K562 (cell line): ENCODE measurements around the gene KRTAP10-12. TPM values are rescaled to one million over a fixed set of nuclear protein-coding genes. Genes with fewer than 3 reads are reported as not detected.
A peak's percentile ranks its signal among the peaks of the same experiment; 100 is the strongest.

ENCODE experiments used
- ATAC-seq: fragments of 200-7000 bp; cut with Tn5 transposase; 3 replicates; pipeline ENCODE4 v1.9.1; 2020; ENCODE audit warnings: moderate library complexity
- BruUV-seq: library from RNA; stranded (reverse); fragments of 400-500 nt; replicated peaks from 2 replicates; lab custom pipeline; 2021; lab: Mats Ljungman, UMichigan
- CTCF ChIA-PET: fragments of 300-600 bp; formaldehyde crosslinking; extraction: SDS; loops from one replicate; lab custom pipeline; 2021; ENCODE audit warnings: low intra/inter-chr PET ratio; lab: Yijun Ruan, JAX
- POLR2A ChIA-PET: fragments of 300-600, 350-650 bp; sonication (Branson Sonifier 250); formaldehyde crosslinking; extraction: SDS; loops from one replicate; lab custom pipeline; 2021; ENCODE audit warnings: antibody characterized with exemption, inconsistent platforms; lab: Yijun Ruan, JAX
- DNase-seq, 4 experiments: peaks; one replicate each; pipeline versions ENCODE4 v3.0.0 to v3.0.0-alpha.2; 2011 to 2018; ENCODE audit warnings: low spot score in 3 of 4, mixed read lengths in 3 of 4; ENCODE audit errors: extremely low read depth in 1 of 4
- FAIRE-seq: peaks from 2 replicates; lab custom pipeline; 2011; peaks lifted over from hg19 to GRCh38; lab: Jason Lieb, UNC
- H2AFZ ChIP-seq: 2 replicates; pipeline ENCODE4 v1.6.0; 2011; ENCODE audit warnings: low read depth, low read length, control low read depth, inconsistent platforms
- H3K27ac ChIP-seq: fragments of 200-600 bp; 3 replicates; pipeline ENCODE4 v1.8.0; 2011; ENCODE audit warnings: low read depth, mild to moderate bottlenecking, control low read depth, inconsistent platforms, low read length, moderate library complexity, mixed read lengths; ENCODE audit errors: extremely low read depth
- H3K27me3 ChIP-seq, 2 experiments: fragments of 300-600 bp in 1 of 2; 2 replicates in 1 of 2; 3 replicates in 1 of 2; pipeline versions ENCODE4 v1.6.0 to v1.8.0; 2011; ENCODE audit warnings: inconsistent platforms in 2 of 2, low read length in 2 of 2, mild to moderate bottlenecking in 1 of 2, mixed read lengths in 1 of 2, moderate library complexity in 1 of 2; ENCODE audit not compliant: control insufficient read depth in 2 of 2, insufficient read depth in 2 of 2
- H3K36me3 ChIP-seq: fragments of 300-600 bp; 3 replicates; pipeline ENCODE4 v1.8.0; 2011; ENCODE audit warnings: mild to moderate bottlenecking, low read length, inconsistent platforms; ENCODE audit not compliant: control insufficient read depth, insufficient read depth
- H3K4me1 ChIP-seq, 2 experiments: fragments of 200-600 bp in 1 of 2; replicated peaks in 1 of 2; 2 replicates in 1 of 2; 3 replicates in 1 of 2; pipeline versions ENCODE4 v1.5.1 to v1.8.0; 2011; ENCODE audit warnings: inconsistent platforms in 2 of 2, low read length in 2 of 2, mild to moderate bottlenecking in 1 of 2, mixed read lengths in 1 of 2, moderate library complexity in 1 of 2; ENCODE audit not compliant: control insufficient read depth in 2 of 2, insufficient read depth in 2 of 2
- H3K4me2 ChIP-seq: 2 replicates; pipeline ENCODE4 v1.6.1; 2011; ENCODE audit warnings: low read length, control low read depth, inconsistent platforms, mixed read lengths; ENCODE audit not compliant: insufficient read depth
- H3K4me3 ChIP-seq: fragments of 200-600 bp; sonication (generic), shearing (Covaris generic); 2 replicates; pipeline ENCODE4 v1.5.1; 2016; ENCODE audit warnings: control low read depth, inconsistent platforms
- H3K79me2 ChIP-seq: fragments of 200-600 bp; 3 replicates; pipeline ENCODE4 v1.8.0; 2011; ENCODE audit warnings: low read length, inconsistent platforms; ENCODE audit not compliant: control insufficient read depth, insufficient read depth
- H3K9ac ChIP-seq, 2 experiments: 2 replicates each; pipeline versions ENCODE4 v1.6.0 to v1.6.1; 2011; ENCODE audit warnings: low read depth in 2 of 2, low read length in 2 of 2, control low read depth in 1 of 2, inconsistent platforms in 1 of 2, mild to moderate bottlenecking in 1 of 2, mixed read lengths in 1 of 2; ENCODE audit not compliant: insufficient read depth in 1 of 2
- H3K9me1 ChIP-seq: one replicate; pipeline ENCODE4 v1.6.0; 2011; ENCODE audit warnings: inconsistent platforms, mild to moderate bottlenecking, low read length, moderate library complexity; ENCODE audit not compliant: control insufficient read depth, insufficient read depth
- H3K9me3 ChIP-seq: replicated peaks from 2 replicates; pipeline ENCODE4 v1.5.1; 2011; ENCODE audit warnings: low read depth, low read length, inconsistent platforms; ENCODE audit not compliant: control insufficient read depth, insufficient read depth
- H4K20me1 ChIP-seq: replicated peaks from 2 replicates; pipeline ENCODE4 v1.6.1; 2011; ENCODE audit warnings: low read length, inconsistent platforms, mixed read lengths; ENCODE audit not compliant: control insufficient read depth, insufficient read depth
- KLF10 ChIP-seq: fragments of 250-450 bp; sonication (Bioruptor Pico); IDR thresholded peaks from 2 replicates; pipeline ENCODE4 v1.6.1; 2021; ENCODE audit warnings: matching md5 sums
- MNT ChIP-seq, 2 experiments: fragments of 450-650 bp; conservative IDR thresholded peaks; 2 replicates each; pipeline ENCODE4 v1.6.1; 2017; ENCODE audit warnings: mild to moderate bottlenecking in 2 of 2, moderate library complexity in 2 of 2
- NR1H2 ChIP-seq: sonication (generic); formaldehyde crosslinking; IDR thresholded peaks from 2 replicates; pipeline ENCODE4 v1.4.0; 2020; ENCODE audit warnings: mild to moderate bottlenecking, missing genetic modification reagents
- NR2C2 ChIP-seq, 2 experiments: fragments of 200-800 bp in 1 of 2; sonication (Bioruptor generic) in 1 of 2; sonication (generic) in 1 of 2; formaldehyde crosslinking in 1 of 2; IDR thresholded peaks; 2 replicates each; pipeline versions ENCODE4 v1.6.1 to v1.8.0; 2016 to 2022; ENCODE audit warnings: mild to moderate bottlenecking in 1 of 2, missing compliant biosample characterization in 1 of 2, missing genetic modification characterization in 1 of 2, missing genetic modification reagents in 1 of 2
- PREB ChIP-seq: sonication (generic); formaldehyde crosslinking; IDR thresholded peaks from 2 replicates; pipeline ENCODE4 v1.8.1; 2023; ENCODE audit warnings: mild to moderate bottlenecking, missing genetic modification reagents
- SMAD3 ChIP-seq: fragments of 450-650 bp; formaldehyde crosslinking; conservative IDR thresholded peaks from 2 replicates; pipeline ENCODE4 v1.4.0; 2020; ENCODE audit warnings: mild to moderate bottlenecking
- STAG1 ChIP-seq: sonication (generic); formaldehyde crosslinking; IDR thresholded peaks from 2 replicates; pipeline ENCODE4 v1.5.0; 2020; ENCODE audit warnings: missing genetic modification reagents, borderline replicate concordance
- TFE3 ChIP-seq: fragments of 450-650 bp; formaldehyde crosslinking; IDR thresholded peaks from 2 replicates; pipeline ENCODE4 v1.4.0; 2020; ENCODE audit warnings: mild to moderate bottlenecking, mixed read lengths
- YBX1 ChIP-seq: fragments of 450-650 bp; IDR thresholded peaks from 2 replicates; pipeline ENCODE4 v1.7.1; 2016; ENCODE audit warnings: mild to moderate bottlenecking
- ZFP91 ChIP-seq: sonication (generic); formaldehyde crosslinking; IDR thresholded peaks from 2 replicates; pipeline ENCODE4 v1.8.0; 2022; ENCODE audit warnings: mild to moderate bottlenecking, missing genetic modification reagents
- ZNF3 ChIP-seq: fragments of 250-450 bp; sonication (Bioruptor Pico); IDR thresholded peaks from 2 replicates; pipeline ENCODE4 v1.5.0; 2021; ENCODE audit warnings: mild to moderate bottlenecking, moderate library complexity
- ZNF583 ChIP-seq: fragments of 250-450 bp; sonication (Bioruptor Pico); IDR thresholded peaks from 2 replicates; pipeline ENCODE4 v1.4.0; 2020
- ZNF830 ChIP-seq: fragments of 250-450 bp; sonication (Bioruptor Pico); IDR thresholded peaks from 2 replicates; pipeline ENCODE4 v1.5.0; 2021; ENCODE audit warnings: mild to moderate bottlenecking
- WGBS: fragments of 100-300 bp; shearing (Covaris generic); methylation state at CpG from one replicate; pipeline ENCODE4 v1.1.6; 2016; ENCODE audit warnings: low coverage, mixed read lengths; ENCODE audit not compliant: insufficient coverage; ENCODE audit errors: missing lambda C conversion rate; 5-methylcytosine and 5-hydroxymethylcytosine counted together
- in situ Hi-C: fragments of 300-500 bp; cut with MboI; formaldehyde crosslinking; loops from 4 replicates; pipeline ENCODE4 v1.15.0; 2018; ENCODE audit warnings: inconsistent platforms, mixed read lengths
- intact Hi-C: fragments of 100-400 bp; cut with micrococcal nuclease; formaldehyde crosslinking; loops from 2 replicates; pipeline ENCODE4 v1.14.2; 2022
- polyA plus RNA-seq, 8 experiments: library from polyadenylated mRNA; depleted of rRNA in 4 of 8; stranded (reverse) in 5 of 8; unstranded in 3 of 8; fragments of >200 nt; fragmentation: Nextera tagmentation in 2 of 8; fragmentation: Illumina TruSeq in 1 of 8; extraction: Ambion mirVana in 2 of 8; extraction: Trizol in 1 of 8; gene quantifications; 2 replicates each; pipeline versions ENCODE4 v1.2.1 to v1.2.3, GENCODE V29; 2011 to 2014; ENCODE audit warnings: inconsistent platforms in 1 of 8, missing spikeins in 1 of 8
- total RNA-seq, 7 experiments: library from RNA; depleted of rRNA in 6 of 7; stranded (reverse); fragments of >200 nt in 6 of 7; fragmentation: Illumina TruSeq in 2 of 7; extraction: Trizol in 2 of 7; gene quantifications; 2 replicates each; pipeline versions ENCODE4 v1.2.1 to v1.2.3, GENCODE V29; 2011 to 2021; ENCODE audit warnings: low replicate concordance in 1 of 7

Gene KRTAP10-12
- total and polyA plus RNA-seq, 9 of the 15 experiments (the other 6 are each of a cell fraction or from before 2014, with no cell fraction given) = not detected

GRCh38 chr21:44667612-44668011, 29.4 kb upstream of the KRTAP10-12 start (continued):
- no peak for TF ChIP-seq PREB (CRISPR knock-in tag)
- TF ChIP-seq TFE3 (CRISPR knock-in tag) = peak; percentile 76

GRCh38 chr21:44670642-44671432, 26.1 kb upstream of the KRTAP10-12 start:
- no peaks in the 10 kb centered on the region for H3K79me2 ChIP-seq
- DNase-seq (no peak), FAIRE-seq (no peak), ATAC-seq (no peak)
- H3K4me1 ChIP-seq = no peaks in the 10 kb centered on the region
- in situ Hi-C loops = no loop called here
- no peak overlapping the region for H3K27ac ChIP-seq
- 0% methylated on average over 3 of the region's 3 CpGs for WGBS
- H3K9ac ChIP-seq = no peak overlapping the region
- H3K9me1 ChIP-seq = no peaks in the 10 kb centered on the region
- POLR2A ChIA-PET = no interaction called here
- no peak overlapping the region for H3K4me3 ChIP-seq
- intact Hi-C loops = no loop called here
- no peaks in the 10 kb centered on the region for H3K36me3 ChIP-seq
- BruUV-seq = no TSS peak
- H4K20me1 ChIP-seq = no peaks in the 10 kb centered on the region
- peaks cover 4% of the 10 kb centered on the region for H3K9me3 ChIP-seq
- H2AFZ ChIP-seq = no peak overlapping the region
- H3K27me3 ChIP-seq = no peaks in the 10 kb centered on the region
- H3K4me2 ChIP-seq = no peak overlapping the region
- CTCF ChIA-PET = no interaction called here
- TF ChIP-seq STAG1 (no peak), MNT (conservative IDR thresholded peaks at IDR 0.05) (no peak), SMAD3 (CRISPR knock-in tag) (no peak), NR2C2 (CRISPR knock-in tag; IDR thresholded peaks at IDR 0.05) (no peak), NR2C2 (tag; IDR thresholded peaks at IDR 0.05) (no peak), KLF10 (no peak), ZNF830 (CRISPR knock-in tag) (no peak), NR1H2 (CRISPR knock-in tag) (no peak), ZFP91 (CRISPR knock-in tag) (no peak), ZNF583 (CRISPR knock-in tag) (no peak), ZNF3 (CRISPR knock-in tag) (no peak), YBX1 (no peak)
